ENCODE measurements around the gene EARS2. TPM values are rescaled to one million over a fixed set of nuclear protein-coding genes. Genes with fewer than 3 reads are reported as not detected.

Gene EARS2
- total RNA-seq, 2 experiments from 2014 or later, result 18.1 to 18.5 TPM

DNA sequence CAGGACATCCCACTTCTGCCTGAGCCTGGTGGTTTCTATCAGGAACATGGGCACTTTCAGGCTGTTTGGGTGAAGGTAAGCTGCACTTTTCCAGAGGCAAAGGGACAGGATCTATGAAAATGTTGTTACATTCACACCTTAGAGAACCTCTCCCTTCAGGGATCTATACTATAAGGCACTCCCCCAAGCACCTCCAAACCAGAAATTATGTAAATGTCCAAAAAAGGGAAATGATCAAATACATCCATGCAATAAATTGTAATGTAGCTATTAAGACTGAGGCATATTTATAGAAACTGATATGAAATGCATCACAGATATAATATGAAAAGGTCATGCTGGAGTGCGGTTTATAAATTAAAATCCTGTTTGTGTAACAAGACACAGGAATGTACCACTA, 80.9 kb downstream of the EARS2 start:
- Mint-ChIP-seq H3K4me1 (no peaks in the 10 kb centered on the region), H3K27me3 (no peaks in the 10 kb centered on the region), H3K4me3 (no peak overlapping the region), H3K36me3 (ENCODE audit: low read depth) (peaks cover 45% of the 10 kb centered on the region), H3K27ac (no peak overlapping the region), H3K9me3 (no peaks in the 10 kb centered on the region)
- POLR2A ChIA-PET, result no interaction called here
- CTCF ChIA-PET, result no interaction called here
- no peak for DNase-seq

Other genes with a start within 250 kb of the EARS2 start
- gene COG7, start 104.2 kb downstream of the EARS2 start, total RNA-seq, result 10 to 100 TPM; 17.9 to 20.2 TPM
- 100 to 1,000 TPM; 121 to 131 TPM for gene GGA2, start 46.9 kb downstream of the EARS2 start, total RNA-seq
- gene UBFD1, start 377 bp upstream of the EARS2 start, total RNA-seq, result 10 to 100 TPM; 39.1 to 39.5 TPM
- 10 to 100 TPM; 57.8 to 82.6 TPM for gene NDUFAB1, start 39.0 kb upstream of the EARS2 start, total RNA-seq
- 10 to 100 TPM; 19.2 to 21.6 TPM for gene PALB2, start 84.0 kb upstream of the EARS2 start, total RNA-seq
- 10 to 100 TPM; 74.2 to 75.2 TPM for gene DCTN5, start 84.1 kb upstream of the EARS2 start, total RNA-seq
- gene PLK1, start 121.5 kb upstream of the EARS2 start, total RNA-seq, result 100 to 1,000 TPM; 121 to 134 TPM
- gene ERN2, start 155.9 kb upstream of the EARS2 start, total RNA-seq, result not detected
- not detected for gene CHP2, start 197.7 kb upstream of the EARS2 start, total RNA-seq